HepG2 (cell line): Measurements from ENCODE around the gene CCDC170. TPM values are rescaled to one million over a fixed set of nuclear protein-coding genes. Genes with fewer than 3 reads are reported as not detected.
A peak's percentile ranks its signal among the peaks of the same experiment; 100 is the strongest.

Source experiments
- CREM ChIP-seq, 2 experiments: sonication (generic) in 1 of 2; formaldehyde crosslinking in 1 of 2; IDR thresholded peaks; 2 replicates each; pipeline versions ENCODE4 v1.4.0 to v1.6.1; 2016 to 2020; ENCODE audit warnings: antibody characterized with exemption in 1 of 2, mild to moderate bottlenecking in 1 of 2, missing genetic modification reagents in 1 of 2
- CSRNP2 ChIP-seq: sonication (generic); formaldehyde crosslinking; conservative IDR thresholded peaks from 2 replicates; pipeline ENCODE4 v1.8.0; 2022; ENCODE audit warnings: low read depth, missing genetic modification reagents
- ELF4 ChIP-seq: sonication (generic); formaldehyde crosslinking; IDR thresholded peaks from 2 replicates; pipeline ENCODE4 v1.5.0; 2020; ENCODE audit warnings: missing genetic modification reagents, mild to moderate bottlenecking, moderate library complexity, borderline replicate concordance
- FIP1L1 ChIP-seq: fragments of 200-400 bp; formaldehyde crosslinking; IDR thresholded peaks from 2 replicates; pipeline ENCODE4 v1.6.1; 2018; ENCODE audit warnings: low read depth, mild to moderate bottlenecking, low read length, moderate library complexity, borderline replicate concordance; ENCODE audit not compliant: insufficient read depth
- FOXO4 ChIP-seq: sonication (generic); formaldehyde crosslinking; conservative IDR thresholded peaks from 2 replicates; pipeline ENCODE4 v1.8.1; 2023; ENCODE audit warnings: missing genetic modification reagents
- KDM1A ChIP-seq: IDR thresholded peaks from 2 replicates; pipeline ENCODE4 v1.6.1; 2016; ENCODE audit warnings: missing compliant biosample characterization
- KMT2A ChIP-seq: sonication (generic); formaldehyde crosslinking; IDR thresholded peaks from 2 replicates; pipeline ENCODE4 v1.4.0; 2020; ENCODE audit warnings: missing genetic modification reagents
- MBNL3 ChIP-seq: fragments of 250-450 bp; sonication (Bioruptor Pico); conservative IDR thresholded peaks from 2 replicates; pipeline ENCODE4 v1.8.0; 2022; ENCODE audit warnings: mild to moderate bottlenecking, inconsistent platforms
- MEIS1 ChIP-seq: sonication (generic); formaldehyde crosslinking; IDR thresholded peaks from 2 replicates; pipeline ENCODE4 v1.9.0; 2021; ENCODE audit warnings: mild to moderate bottlenecking, missing genetic modification reagents, moderate library complexity, borderline replicate concordance
- MXD3 ChIP-seq: IDR thresholded peaks from 2 replicates; pipeline ENCODE4 v1.6.1; 2016; ENCODE audit warnings: mild to moderate bottlenecking, missing biosample characterization, missing genetic modification reagents
- NCOR1 ChIP-seq: fragments of 200-600 bp; sonication (generic); IDR thresholded peaks from 2 replicates; pipeline ENCODE4 v1.7.0; 2017; ENCODE audit warnings: antibody characterized with exemption, low read length, borderline replicate concordance
- NR2F1 ChIP-seq, 2 experiments: fragments of 450-650 bp in 1 of 2; formaldehyde crosslinking in 1 of 2; IDR thresholded peaks; 2 replicates each; pipeline versions ENCODE4 v1.5.0 to v1.6.1; 2016 to 2020; ENCODE audit warnings: mild to moderate bottlenecking in 1 of 2, missing compliant biosample characterization in 1 of 2, missing genetic modification reagents in 1 of 2, moderate library complexity in 1 of 2
- POLR2AphosphoS2 ChIP-seq: IDR thresholded peaks from 2 replicates; pipeline ENCODE4 v1.6.1; 2011; ENCODE audit warnings: low read depth, low read length, improper control_type of control experiment
- REL ChIP-seq: sonication (generic); formaldehyde crosslinking; conservative IDR thresholded peaks from 2 replicates; pipeline ENCODE4 v1.8.0; 2022; ENCODE audit warnings: mild to moderate bottlenecking, missing genetic modification reagents, moderate library complexity
- SNAI1 ChIP-seq: sonication (generic); formaldehyde crosslinking; IDR thresholded peaks from 2 replicates; pipeline ENCODE4 v1.5.0; 2020; ENCODE audit warnings: mild to moderate bottlenecking, missing genetic modification reagents, borderline replicate concordance
- ZNF564 ChIP-seq: sonication (generic); formaldehyde crosslinking; IDR thresholded peaks from 2 replicates; pipeline ENCODE4 v1.8.1; 2023; ENCODE audit warnings: mild to moderate bottlenecking, missing genetic modification reagents
- ZNF839 ChIP-seq: sonication (generic); formaldehyde crosslinking; IDR thresholded peaks from 2 replicates; pipeline ENCODE4 v1.4.0; 2020; ENCODE audit warnings: missing genetic modification reagents, mild to moderate bottlenecking, borderline replicate concordance
- ZNF841 ChIP-seq: sonication (generic); formaldehyde crosslinking; IDR thresholded peaks from 2 replicates; pipeline ENCODE4 v1.8.1; 2023; ENCODE audit warnings: missing genetic modification reagents, borderline replicate concordance
- polyA plus RNA-seq, 8 experiments: library from polyadenylated mRNA; depleted of rRNA in 3 of 8; stranded (reverse) in 7 of 8; unstranded in 1 of 8; fragments of >200 nt; fragmentation: Illumina TruSeq in 4 of 8; extraction: Trizol in 4 of 8; gene quantifications; 2 replicates each; pipeline versions ENCODE4 v1.2.1 to v1.2.3, GENCODE V29; 2011 to 2016; ENCODE audit warnings: low read depth in 4 of 8, missing spikeins in 1 of 8, mixed read lengths in 1 of 8; ENCODE audit not compliant: insufficient read depth in 1 of 8
- total RNA-seq, 5 experiments: library from RNA; depleted of rRNA; stranded (reverse); fragments of >200 nt; fragmentation: Illumina TruSeq; extraction: Trizol; gene quantifications; 2 replicates each; pipeline ENCODE4 v1.2.3, GENCODE V29; 2016; ENCODE audit warnings: low read depth in 1 of 5
- TF ChIP-seq, protein P1 (sequence below): conservative IDR thresholded peaks from 2 replicates; pipeline ENCODE4 v1.6.1; 2018; ENCODE audit warnings: missing genetic modification reagents
- TF ChIP-seq, protein P2 (sequence below): sonication (generic); formaldehyde crosslinking; IDR thresholded peaks from 2 replicates; pipeline ENCODE4 v1.8.1; 2023; ENCODE audit warnings: mild to moderate bottlenecking, moderate library complexity, missing genetic modification reagents

The CCDC170 gene
- total and polyA plus RNA-seq, 2 of the 13 experiments (the other 11 are each of a cell fraction or from before 2014, with no cell fraction given): 0.90 to 5.1 TPM

GRCh38 chr6:151451950-151452749 is 41.7 kb upstream of the CCDC170 start, which contains the start of gene RMND1 (continued):
- TF ChIP-seq NCOR1: peak; percentile 72; the same call in 1 of the 2 replicates
- TF ChIP-seq MEIS1 (CRISPR knock-in tag): peak; percentile 92
- TF ChIP-seq NR2F1 (CRISPR knock-in tag; IDR thresholded peaks at IDR 0.05): peak in 1 of 2 experiments; percentile 36; a peak in 2 of 4 replicates
- peak; percentile 96 for TF ChIP-seq MXD3 (CRISPR knock-in tag)
- TF ChIP-seq, protein P1, sequence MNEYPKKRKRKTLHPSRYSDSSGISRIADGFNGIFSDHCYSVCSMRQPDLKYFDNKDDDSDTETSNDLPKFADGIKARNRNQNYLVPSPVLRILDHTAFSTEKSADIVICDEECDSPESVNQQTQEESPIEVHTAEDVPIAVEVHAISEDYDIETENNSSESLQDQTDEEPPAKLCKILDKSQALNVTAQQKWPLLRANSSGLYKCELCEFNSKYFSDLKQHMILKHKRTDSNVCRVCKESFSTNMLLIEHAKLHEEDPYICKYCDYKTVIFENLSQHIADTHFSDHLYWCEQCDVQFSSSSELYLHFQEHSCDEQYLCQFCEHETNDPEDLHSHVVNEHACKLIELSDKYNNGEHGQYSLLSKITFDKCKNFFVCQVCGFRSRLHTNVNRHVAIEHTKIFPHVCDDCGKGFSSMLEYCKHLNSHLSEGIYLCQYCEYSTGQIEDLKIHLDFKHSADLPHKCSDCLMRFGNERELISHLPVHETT (CRISPR knock-in tag): peak; percentile 99
- peak; percentile 88 for TF ChIP-seq REL (CRISPR knock-in tag)
- peak; percentile 95 for TF ChIP-seq SNAI1 (CRISPR knock-in tag)
- no peak for TF ChIP-seq KDM1A (CRISPR knock-in tag)
- peak; percentile 99; the same call in 1 of the 2 replicates for TF ChIP-seq ELF4
- TF ChIP-seq FIP1L1: 0 out of 2 replicates have a peak, but pooled peaks have one; percentile 28
- TF ChIP-seq ZNF839 (CRISPR knock-in tag): peak; percentile 49
- no peak for TF ChIP-seq CSRNP2 (CRISPR knock-in tag)
- TF ChIP-seq FOXO4: no peak
- TF ChIP-seq POLR2AphosphoS2: no peak
- TF ChIP-seq MBNL3 (CRISPR knock-in tag): no peak
- no peak for TF ChIP-seq ZNF841 (CRISPR knock-in tag)
- TF ChIP-seq, protein P2, sequence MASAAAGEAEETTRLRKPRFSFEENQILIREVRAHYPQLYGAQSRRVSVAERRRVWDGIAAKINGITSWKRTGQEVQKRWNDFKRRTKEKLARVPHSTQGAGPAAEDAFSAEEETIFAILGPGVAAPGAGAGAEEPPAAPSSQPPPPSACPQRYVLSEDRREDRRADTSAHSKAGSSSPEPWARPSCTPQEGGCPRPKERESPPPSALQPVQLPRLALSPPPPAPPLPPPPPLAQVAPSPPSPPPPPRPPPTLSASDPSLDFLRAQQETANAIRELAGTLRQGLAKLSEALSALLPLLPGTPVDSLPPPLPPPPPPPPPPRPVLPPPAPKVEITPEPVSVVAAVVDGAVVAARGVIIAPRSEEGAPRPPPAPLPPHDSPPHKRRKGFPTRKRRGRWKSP: peak; percentile 96
- peak; percentile 94 for TF ChIP-seq ZNF564
- TF ChIP-seq KMT2A (CRISPR knock-in tag): peak; percentile 98
- TF ChIP-seq CREM (IDR thresholded peaks at IDR 0.05): peak; percentile 93
- no peak for TF ChIP-seq CREM (CRISPR knock-in tag; IDR thresholded peaks at IDR 0.05)
